Measurements from ENCODE around the gene KCNN3. TPM values are rescaled to one million over a fixed set of nuclear protein-coding genes. Genes with fewer than 3 reads are reported as not detected.

Gene KCNN3
- total RNA-seq, 3 donors from 2014 or later (not counting 1 experiment from before 2014, with no cell fraction given), result 0.05 to 0.95 TPM; not detected in 1

DNA sequence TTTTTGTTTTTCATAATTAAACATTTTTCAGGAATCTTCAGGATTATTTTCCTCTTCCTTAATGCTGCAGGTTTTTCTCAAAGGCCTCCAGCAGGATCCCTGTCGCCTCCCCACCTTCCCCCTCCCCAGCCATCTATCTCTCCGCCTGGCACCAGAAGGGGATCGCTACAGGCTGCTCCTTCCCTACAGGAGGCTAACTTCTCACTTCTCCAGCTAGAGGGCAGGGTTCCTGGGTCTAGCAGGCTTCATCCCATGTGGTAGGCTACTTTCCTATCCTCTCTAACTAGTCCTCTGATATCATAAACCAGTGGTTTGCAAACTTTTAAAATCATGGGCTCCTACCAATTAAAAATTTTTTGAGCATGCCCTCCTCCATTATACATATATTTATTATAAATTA lies 104.1 kb downstream of the KCNN3 start:
- Histone ChIP-seq H3K4me3 (ENCODE audit: low read length) (no peak overlapping the region), H3K4me1 (ENCODE audit: control insufficient read depth, insufficient read depth, low read length) (no peaks in the 10 kb centered on the region), H3K36me3 (ENCODE audit: control insufficient read depth, insufficient read depth, low read length) (no peaks in the 10 kb centered on the region), H3K27ac (ENCODE audit: low read length) (no peak overlapping the region), H3K9me3 (ENCODE audit: control insufficient read depth, insufficient read depth, low read length) (no peaks in the 10 kb centered on the region), H3K27me3 (ENCODE audit: control insufficient read depth, insufficient read depth, low read length) (peaks cover 18% of the 10 kb centered on the region)
- intact Hi-C loops (cut with micrococcal nuclease), result no loop called here
- Mint-ChIP-seq H3K4me3 (no peak overlapping the region), H3K27me3 (ENCODE audit: low read depth in 2 of 2) (peaks cover 28 to 44% of the 10 kb centered on the region in 2 donors), H3K36me3 (no peaks in the 10 kb centered on the region), H3K9me3 (no peaks in the 10 kb centered on the region), H3K4me1 (no peaks in the 10 kb centered on the region), H3K27ac (no peak overlapping the region)
- TF ChIP-seq, protein P1, sequence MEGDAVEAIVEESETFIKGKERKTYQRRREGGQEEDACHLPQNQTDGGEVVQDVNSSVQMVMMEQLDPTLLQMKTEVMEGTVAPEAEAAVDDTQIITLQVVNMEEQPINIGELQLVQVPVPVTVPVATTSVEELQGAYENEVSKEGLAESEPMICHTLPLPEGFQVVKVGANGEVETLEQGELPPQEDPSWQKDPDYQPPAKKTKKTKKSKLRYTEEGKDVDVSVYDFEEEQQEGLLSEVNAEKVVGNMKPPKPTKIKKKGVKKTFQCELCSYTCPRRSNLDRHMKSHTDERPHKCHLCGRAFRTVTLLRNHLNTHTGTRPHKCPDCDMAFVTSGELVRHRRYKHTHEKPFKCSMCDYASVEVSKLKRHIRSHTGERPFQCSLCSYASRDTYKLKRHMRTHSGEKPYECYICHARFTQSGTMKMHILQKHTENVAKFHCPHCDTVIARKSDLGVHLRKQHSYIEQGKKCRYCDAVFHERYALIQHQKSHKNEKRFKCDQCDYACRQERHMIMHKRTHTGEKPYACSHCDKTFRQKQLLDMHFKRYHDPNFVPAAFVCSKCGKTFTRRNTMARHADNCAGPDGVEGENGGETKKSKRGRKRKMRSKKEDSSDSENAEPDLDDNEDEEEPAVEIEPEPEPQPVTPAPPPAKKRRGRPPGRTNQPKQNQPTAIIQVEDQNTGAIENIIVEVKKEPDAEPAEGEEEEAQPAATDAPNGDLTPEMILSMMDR (IDR thresholded peaks at IDR 0.05), result no peak
- WGBS (ENCODE audit: insufficient coverage), result 12% methylated on average over 3 of the region's 3 CpGs
- DNase-seq, result peak in 1 of 2 donors; percentile 55
- ATAC-seq, result no peak

DNA sequence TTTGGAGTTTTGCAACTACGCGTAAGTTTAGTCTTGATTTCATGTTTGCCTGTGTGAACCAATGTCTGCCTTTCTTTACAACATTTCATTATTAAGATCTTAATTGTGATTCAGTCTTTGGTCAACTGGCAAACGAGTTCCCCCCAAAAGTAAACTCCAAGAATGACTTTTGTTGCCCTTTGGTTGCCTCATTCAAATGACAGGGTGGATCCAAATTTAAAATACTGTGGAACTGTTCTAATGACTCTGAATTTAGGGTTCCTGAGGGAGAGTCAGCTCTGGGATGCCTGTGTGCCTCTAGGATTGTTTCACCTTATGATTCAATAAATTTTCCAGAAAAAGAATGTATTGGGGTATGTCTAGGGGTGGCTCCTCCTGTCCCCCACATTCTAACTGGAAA lies 105.3 kb downstream of the KCNN3 start:
- intact Hi-C loops (cut with micrococcal nuclease), result no loop called here
- H3K4me3 Mint-ChIP-seq, result no peak overlapping the region
- 79% methylated on average over 3 of the region's 3 CpGs for WGBS (ENCODE audit: insufficient coverage)

DNA sequence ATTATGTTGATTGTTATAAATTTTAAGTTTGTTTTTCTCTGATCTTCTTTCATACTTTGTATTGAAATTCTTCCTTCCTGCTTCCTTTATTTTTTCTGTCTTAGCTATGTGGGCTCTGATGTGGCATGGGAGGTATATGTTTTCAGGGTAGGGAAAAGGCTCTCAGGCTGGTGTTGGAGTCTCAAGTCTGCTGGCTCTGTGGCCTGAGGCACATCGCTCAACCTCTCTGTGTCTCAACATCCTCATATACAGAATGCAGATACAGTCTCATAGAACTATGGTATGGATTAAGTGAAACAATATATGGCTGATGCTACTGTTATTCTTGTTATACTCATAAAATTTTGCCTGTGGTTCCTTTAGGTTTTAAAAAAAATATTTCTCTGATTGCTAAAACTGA lies 105.9 kb downstream of the KCNN3 start:
- H3K27me3 ChIP-seq (ENCODE audit: control insufficient read depth, insufficient read depth, low read length), result peaks cover 26% of the 10 kb centered on the region
- peaks cover 32 to 52% of the 10 kb centered on the region in 2 donors for H3K27me3 Mint-ChIP-seq (ENCODE audit: low read depth in 2 of 2)
- H3K4me1 ChIP-seq (ENCODE audit: control insufficient read depth, insufficient read depth, low read length), result peaks cover 8% of the 10 kb centered on the region
- H3K4me3 ChIP-seq (ENCODE audit: low read length), result no peak overlapping the region
- no peak overlapping the region for H3K27ac ChIP-seq (ENCODE audit: low read length)
- TF ChIP-seq, protein P1 (IDR thresholded peaks at IDR 0.05), result no peak
- DNase-seq (no peak), ATAC-seq (no peak)
- no CpG with 5 or more reads among the region's 1 CpG for WGBS (ENCODE audit: insufficient coverage)
- H3K27ac Mint-ChIP-seq, result no peak overlapping the region
- no peaks in the 10 kb centered on the region for H3K36me3 Mint-ChIP-seq
- H3K36me3 ChIP-seq (ENCODE audit: control insufficient read depth, insufficient read depth, low read length), result no peaks in the 10 kb centered on the region
- no peaks in the 10 kb centered on the region for H3K9me3 ChIP-seq (ENCODE audit: control insufficient read depth, insufficient read depth, low read length)
- intact Hi-C loops (cut with micrococcal nuclease), result no loop called here
- H3K4me3 Mint-ChIP-seq, result no peak overlapping the region
- no peaks in the 10 kb centered on the region for H3K9me3 Mint-ChIP-seq
- peaks cover 0 to under 1% of the 10 kb centered on the region in 2 donors for H3K4me1 Mint-ChIP-seq

More for the DNA sequence above, 105.3 kb downstream of the KCNN3 start:
- Histone ChIP-seq H3K4me3 (ENCODE audit: low read length) (no peak overlapping the region), H3K4me1 (ENCODE audit: control insufficient read depth, insufficient read depth, low read length) (peaks cover 8% of the 10 kb centered on the region), H3K9me3 (ENCODE audit: control insufficient read depth, insufficient read depth, low read length) (no peaks in the 10 kb centered on the region), H3K36me3 (ENCODE audit: control insufficient read depth, insufficient read depth, low read length) (no peaks in the 10 kb centered on the region), H3K27me3 (ENCODE audit: control insufficient read depth, insufficient read depth, low read length) (peaks cover 24% of the 10 kb centered on the region), H3K27ac (ENCODE audit: low read length) (no peak overlapping the region)
- DNase-seq, result no peak
- TF ChIP-seq, protein P1 (IDR thresholded peaks at IDR 0.05), result no peak
- peaks cover 31 to 48% of the 10 kb centered on the region in 2 donors for H3K27me3 Mint-ChIP-seq (ENCODE audit: low read depth in 2 of 2)
- H3K27ac Mint-ChIP-seq, result no peak overlapping the region
- no peaks in the 10 kb centered on the region for H3K9me3 Mint-ChIP-seq
- no peaks in the 10 kb centered on the region for H3K4me1 Mint-ChIP-seq
- no peaks in the 10 kb centered on the region for H3K36me3 Mint-ChIP-seq
- no peak for ATAC-seq

DNA sequence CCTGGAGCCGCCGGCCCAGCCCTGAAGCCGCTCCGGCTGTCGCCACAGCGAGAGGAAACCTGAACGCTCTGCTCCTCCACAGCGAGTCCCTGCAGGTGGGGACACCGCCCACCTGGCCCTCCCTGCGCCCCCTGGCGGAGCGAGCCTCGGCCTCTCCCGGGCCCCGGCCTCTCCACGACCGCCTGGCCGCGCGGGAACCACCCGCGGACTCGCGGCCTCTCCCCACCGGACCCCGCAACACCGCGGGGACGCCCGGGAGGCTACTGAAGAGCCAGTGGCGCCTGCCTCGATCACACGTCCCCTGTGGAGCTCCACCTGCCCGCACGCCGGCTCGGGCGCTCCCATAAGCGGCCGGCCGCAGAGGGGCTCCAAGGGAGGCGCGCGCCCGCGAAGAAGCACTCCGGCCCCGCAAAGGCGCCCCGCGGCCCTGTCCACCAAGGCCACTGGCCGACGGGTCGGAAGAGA lies 109.6 kb downstream of the KCNN3 start:
- Histone ChIP-seq H3K27ac (ENCODE audit: low read length) (no peak overlapping the region), H3K9me3 (ENCODE audit: control insufficient read depth, insufficient read depth, low read length) (no peaks in the 10 kb centered on the region), H3K4me3 (ENCODE audit: low read length) (no peak overlapping the region), H3K27me3 (ENCODE audit: control insufficient read depth, insufficient read depth, low read length) (peaks cover 28% of the 10 kb centered on the region), H3K4me1 (ENCODE audit: control insufficient read depth, insufficient read depth, low read length) (peaks cover 8% of the 10 kb centered on the region), H3K36me3 (ENCODE audit: control insufficient read depth, insufficient read depth, low read length) (no peaks in the 10 kb centered on the region)
- TF ChIP-seq, protein P1 (IDR thresholded peaks at IDR 0.05), result peak; percentile 92
- H3K27ac Mint-ChIP-seq, result no peak overlapping the region
- peak; percentile 74 to 90 for DNase-seq
- no peaks in the 10 kb centered on the region for H3K36me3 Mint-ChIP-seq
- intact Hi-C loops (cut with micrococcal nuclease), result loop anchor here (1.0 to 2.0 kb wide), 2 partner anchors 92 to 201 kb away; no protein-coding TSS in a partner anchor
- ATAC-seq, result peak; percentile 89 to 98 (median 94)
- 3% methylated on average over 54 of the region's 54 CpGs for WGBS (ENCODE audit: insufficient coverage)
- no peaks in the 10 kb centered on the region for H3K9me3 Mint-ChIP-seq
- H3K4me1 Mint-ChIP-seq, result peaks cover 0 to 5% of the 10 kb centered on the region in 2 donors
- peaks cover 38 to 60% of the 10 kb centered on the region in 2 donors for H3K27me3 Mint-ChIP-seq (ENCODE audit: low read depth in 2 of 2)
- H3K4me3 Mint-ChIP-seq, result no peak overlapping the region
